Hepatocyte (in vitro differentiated cells): ENCODE measurements around the gene MCEE.
"Not testable (repeated sequence)": the region's sequence is repeated elsewhere in the genome, so short reads cannot be mapped to it uniquely, and the experiment has no call there.

ENCODE experiments used
- CTCF ChIP-seq: fragments of 200-600 bp; sonication (generic); IDR thresholded peaks from 2 replicates; pipeline ENCODE4 v1.5.1; 2016; ENCODE audit warnings: antibody characterized with exemption, mild to moderate bottlenecking; ENCODE audit not compliant: poor library complexity
- EZH2 ChIP-seq: fragments of 200-600 bp; sonication (generic); IDR thresholded peaks from 2 replicates; pipeline ENCODE4 v1.6.1; 2016; ENCODE audit warnings: antibody characterized with exemption, mild to moderate bottlenecking, borderline replicate concordance

- TF ChIP-seq EZH2, CTCF: not testable (repeated sequence)
Measured at GRCh38 chr2:71091808-71092207, 38.2 kb downstream of the MCEE start.
